H4 (cell line): ENCODE results near the gene TUT7. TPM values are rescaled to one million over a fixed set of nuclear protein-coding genes. Genes with fewer than 3 reads are reported as not detected.
"Not testable (repeated sequence)": the region's sequence is repeated elsewhere in the genome, so short reads cannot be mapped to it uniquely, and the experiment has no call there.

ENCODE experiments used
- DNase-seq: peaks from one replicate; pipeline ENCODE4 v3.0.0-alpha.2; 2015; ENCODE audit warnings: low spot score
- total RNA-seq: library from RNA; depleted of rRNA; stranded (reverse); fragments of >200 nt; shearing (Covaris generic); gene quantifications from 2 replicates; pipeline ENCODE4 v1.2.3, GENCODE V29; 2014

TUT7 gene
- total RNA-seq, 1 experiment from 2014 or later, result 13.5 TPM

- DNase-seq, result no peak
Observed at GRCh38 chr9:86350006-86350760, 4.0 kb downstream of the TUT7 start.

- DNase-seq, result no peak
Observed at GRCh38 chr9:86349271-86349670, 4.9 kb downstream of the TUT7 start.

GRCh38 chr9:86347991-86348390 is 6.2 kb downstream of the TUT7 start:
- DNase-seq, result no peak

GRCh38 chr9:86344818-86345217 is 9.4 kb downstream of the TUT7 start:
- no peak for DNase-seq

- DNase-seq, result no peak
Observed at GRCh38 chr9:86342269-86342668, 11.9 kb downstream of the TUT7 start.

- DNase-seq, result no peak
Observed at GRCh38 chr9:86341007-86341491, 13.2 kb downstream of the TUT7 start.

GRCh38 chr9:86340356-86341006 is 13.7 kb downstream of the TUT7 start:
- DNase-seq, result no peak

GRCh38 chr9:86337469-86338108 is 16.6 kb downstream of the TUT7 start:
- DNase-seq, result no peak

- no peak for DNase-seq
Observed at GRCh38 chr9:86336058-86336457, 18.2 kb downstream of the TUT7 start.

- no peak for DNase-seq
Observed at GRCh38 chr9:86333651-86334050, 20.6 kb downstream of the TUT7 start.

GRCh38 chr9:86330186-86330585 is 24.0 kb downstream of the TUT7 start:
- no peak for DNase-seq

- DNase-seq, result no peak
Observed at GRCh38 chr9:86329649-86330048, 24.6 kb downstream of the TUT7 start.

GRCh38 chr9:86328156-86328555 is 26.1 kb downstream of the TUT7 start:
- DNase-seq, result no peak

- DNase-seq, result no peak
Observed at GRCh38 chr9:86326536-86326935, 27.7 kb downstream of the TUT7 start.

GRCh38 chr9:86324901-86325300 is 29.3 kb downstream of the TUT7 start:
- no peak for DNase-seq

GRCh38 chr9:86324308-86324707 is 29.9 kb downstream of the TUT7 start:
- DNase-seq, result no peak

- no peak for DNase-seq
Observed at GRCh38 chr9:86322973-86323644, 31.1 kb downstream of the TUT7 start.

GRCh38 chr9:86321373-86321772 is 32.8 kb downstream of the TUT7 start:
- peak; percentile 19 for DNase-seq

GRCh38 chr9:86318187-86318586 is 36.0 kb downstream of the TUT7 start:
- no peak for DNase-seq

GRCh38 chr9:86315078-86315477 is 39.1 kb downstream of the TUT7 start:
- DNase-seq, result no peak

GRCh38 chr9:86312959-86313358 is 41.3 kb downstream of the TUT7 start:
- not testable (repeated sequence) for DNase-seq

GRCh38 chr9:86308687-86309086 is 45.5 kb downstream of the TUT7 start:
- no peak for DNase-seq
